Measurements from ENCODE around the gene GEMIN8.

Gene GEMIN8

DNA sequence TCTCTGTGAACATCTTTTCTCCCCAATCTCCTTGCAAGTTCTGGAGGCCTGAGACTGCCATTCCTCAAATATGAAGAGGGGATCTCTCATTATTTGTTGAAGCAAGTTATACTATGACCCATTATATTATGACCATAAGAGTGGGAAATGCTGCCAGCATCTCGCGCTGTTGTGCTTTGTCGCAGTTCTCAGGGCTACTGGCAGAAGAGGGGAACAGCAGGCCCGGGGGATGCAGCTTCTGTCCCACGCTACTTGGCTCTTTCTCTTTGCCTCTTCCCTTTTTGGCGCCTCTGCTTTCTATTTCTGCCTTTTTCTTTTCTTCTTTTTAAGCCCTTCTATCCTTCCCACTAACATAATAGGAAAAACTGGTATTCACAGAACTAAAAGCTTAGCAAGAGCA lies 64.2 kb downstream of the GEMIN8 start:
- H3K9ac ChIP-seq (ENCODE audit: low read depth, low read length): no peak overlapping the region
- H3K27ac ChIP-seq (ENCODE audit: low read length): no peak overlapping the region
- ATAC-seq (ENCODE audit: insufficient read depth, low read depth) (no peak), DNase-seq (no peak)
- no peaks in the 10 kb centered on the region for H3K4me1 ChIP-seq (ENCODE audit: insufficient read depth, low read length)
- TF ChIP-seq EZH2 (IDR thresholded peaks at IDR 0.05; ENCODE audit: borderline replicate concordance, low read depth, low read length, severe bottlenecking): no peak
- TF ChIP-seq, protein P1, sequence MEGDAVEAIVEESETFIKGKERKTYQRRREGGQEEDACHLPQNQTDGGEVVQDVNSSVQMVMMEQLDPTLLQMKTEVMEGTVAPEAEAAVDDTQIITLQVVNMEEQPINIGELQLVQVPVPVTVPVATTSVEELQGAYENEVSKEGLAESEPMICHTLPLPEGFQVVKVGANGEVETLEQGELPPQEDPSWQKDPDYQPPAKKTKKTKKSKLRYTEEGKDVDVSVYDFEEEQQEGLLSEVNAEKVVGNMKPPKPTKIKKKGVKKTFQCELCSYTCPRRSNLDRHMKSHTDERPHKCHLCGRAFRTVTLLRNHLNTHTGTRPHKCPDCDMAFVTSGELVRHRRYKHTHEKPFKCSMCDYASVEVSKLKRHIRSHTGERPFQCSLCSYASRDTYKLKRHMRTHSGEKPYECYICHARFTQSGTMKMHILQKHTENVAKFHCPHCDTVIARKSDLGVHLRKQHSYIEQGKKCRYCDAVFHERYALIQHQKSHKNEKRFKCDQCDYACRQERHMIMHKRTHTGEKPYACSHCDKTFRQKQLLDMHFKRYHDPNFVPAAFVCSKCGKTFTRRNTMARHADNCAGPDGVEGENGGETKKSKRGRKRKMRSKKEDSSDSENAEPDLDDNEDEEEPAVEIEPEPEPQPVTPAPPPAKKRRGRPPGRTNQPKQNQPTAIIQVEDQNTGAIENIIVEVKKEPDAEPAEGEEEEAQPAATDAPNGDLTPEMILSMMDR (IDR thresholded peaks at IDR 0.05; ENCODE audit: borderline replicate concordance, extremely low read depth, low read length, poor library complexity, severe bottlenecking): no peak
- no peaks in the 10 kb centered on the region for H3K9me3 ChIP-seq (ENCODE audit: insufficient read depth, low read length, severe bottlenecking)
- H3K4me3 ChIP-seq (ENCODE audit: low read depth in 1 of 2, low read length in 2 of 2): no peak overlapping the region
- no peaks in the 10 kb centered on the region for H3K79me2 ChIP-seq (ENCODE audit: insufficient read depth, low read length)
- H3K27me3 ChIP-seq (ENCODE audit: insufficient read depth, low read length, poor library complexity): no peaks in the 10 kb centered on the region
- no peaks in the 10 kb centered on the region for H4K20me1 ChIP-seq (ENCODE audit: insufficient read depth, low read length)
- H3K4me2 ChIP-seq (ENCODE audit: insufficient read depth, low read length): no peak overlapping the region
- H3K36me3 ChIP-seq (ENCODE audit: insufficient read depth, low read length): no peaks in the 10 kb centered on the region
- H2AFZ ChIP-seq (ENCODE audit: low read depth, low read length): no peak overlapping the region

DNA sequence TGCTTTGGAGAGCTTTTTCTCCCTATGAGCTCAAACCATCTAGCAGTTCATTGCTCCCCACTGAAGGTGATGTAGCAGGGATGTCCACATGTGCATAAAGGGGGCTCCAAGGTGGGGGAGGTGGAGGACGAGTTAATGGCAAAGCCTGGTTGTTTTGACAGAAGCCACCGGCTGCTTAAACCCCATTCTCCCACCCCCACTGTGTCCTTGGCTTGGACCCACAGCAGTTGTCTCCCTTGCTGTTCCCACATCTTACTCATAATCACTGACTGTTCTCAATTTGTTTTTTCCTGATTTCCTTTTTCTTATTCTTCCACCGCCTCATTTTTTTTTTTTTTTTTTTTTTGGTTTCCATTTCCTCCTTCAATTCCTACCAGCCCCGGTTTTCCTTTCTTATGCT lies 72.7 kb downstream of the GEMIN8 start:
- H3K4me3 ChIP-seq (ENCODE audit: low read depth in 1 of 2, low read length in 2 of 2): no peak overlapping the region
- H3K9ac ChIP-seq (ENCODE audit: low read depth, low read length): no peak overlapping the region
- no peak overlapping the region for H3K4me2 ChIP-seq (ENCODE audit: insufficient read depth, low read length)
- H3K27me3 ChIP-seq (ENCODE audit: insufficient read depth, low read length, poor library complexity): no peaks in the 10 kb centered on the region
- no peaks in the 10 kb centered on the region for H3K4me1 ChIP-seq (ENCODE audit: insufficient read depth, low read length)
- H3K79me2 ChIP-seq (ENCODE audit: insufficient read depth, low read length): no peaks in the 10 kb centered on the region
- TF ChIP-seq EZH2 (IDR thresholded peaks at IDR 0.05; ENCODE audit: borderline replicate concordance, low read depth, low read length, severe bottlenecking): no peak
- TF ChIP-seq, protein P1 (IDR thresholded peaks at IDR 0.05; ENCODE audit: borderline replicate concordance, extremely low read depth, low read length, poor library complexity, severe bottlenecking): no peak
- H3K9me3 ChIP-seq (ENCODE audit: insufficient read depth, low read length, severe bottlenecking): no peaks in the 10 kb centered on the region
- ATAC-seq (ENCODE audit: insufficient read depth, low read depth): no peak
- no peak for DNase-seq
- no peaks in the 10 kb centered on the region for H3K36me3 ChIP-seq (ENCODE audit: insufficient read depth, low read length)
- no peak overlapping the region for H3K27ac ChIP-seq (ENCODE audit: low read length)
- no peak overlapping the region for H2AFZ ChIP-seq (ENCODE audit: low read depth, low read length)
- H4K20me1 ChIP-seq (ENCODE audit: insufficient read depth, low read length): no peaks in the 10 kb centered on the region
